ENCODE measurements around the gene EPHB2.
"Not testable (repeated sequence)": the region's sequence is repeated elsewhere in the genome, so short reads cannot be mapped to it uniquely, and the experiment has no call there.

EPHB2 gene

GRCh38 chr1:22915816-22916470 is 205.3 kb downstream of the EPHB2 start:
- no peak for DNase-seq (ENCODE audit: low spot score)

- DNase-seq (ENCODE audit: low spot score) = no peak
These were observed 205.8 kb downstream of the EPHB2 start for GRCh38 chr1:22916471-22916820.

GRCh38 chr1:22917989-22918388 is 207.3 kb downstream of the EPHB2 start:
- no peak for DNase-seq (ENCODE audit: low spot score)

GRCh38 chr1:22918644-22919043 is 208.0 kb downstream of the EPHB2 start:
- DNase-seq (ENCODE audit: low spot score) = no peak

GRCh38 chr1:22919341-22920025 is 208.8 kb downstream of the EPHB2 start:
- no peak for DNase-seq (ENCODE audit: low spot score)

GRCh38 chr1:22920026-22920733 is 209.5 kb downstream of the EPHB2 start:
- DNase-seq (ENCODE audit: low spot score) = no peak

GRCh38 chr1:22920734-22921451 is 210.3 kb downstream of the EPHB2 start:
- DNase-seq (ENCODE audit: low spot score) = no peak

- peak; percentile 13 for DNase-seq (ENCODE audit: low spot score)
These were observed 210.9 kb downstream of the EPHB2 start for GRCh38 chr1:22921452-22922126.

GRCh38 chr1:22922640-22923039 is 212.0 kb downstream of the EPHB2 start:
- DNase-seq (ENCODE audit: low spot score) = no peak

GRCh38 chr1:22925111-22925510 is 214.5 kb downstream of the EPHB2 start:
- DNase-seq (ENCODE audit: low spot score) = no peak

GRCh38 chr1:22930240-22930912 is 219.7 kb downstream of the EPHB2 start:
- DNase-seq (ENCODE audit: low spot score) = no peak

- no peak for DNase-seq (ENCODE audit: low spot score)
These were observed 222.3 kb downstream of the EPHB2 start for GRCh38 chr1:22932803-22933470.

- DNase-seq (ENCODE audit: low spot score) = no peak
These were observed 224.8 kb downstream of the EPHB2 start for GRCh38 chr1:22935433-22935832.

GRCh38 chr1:22936681-22937080 is 226.0 kb downstream of the EPHB2 start:
- no peak for DNase-seq (ENCODE audit: low spot score)

GRCh38 chr1:22941257-22941656 is 230.6 kb downstream of the EPHB2 start:
- no peak for DNase-seq (ENCODE audit: low spot score)

GRCh38 chr1:22944346-22945055 is 233.9 kb downstream of the EPHB2 start:
- DNase-seq (ENCODE audit: low spot score) = no peak

- not testable (repeated sequence) for DNase-seq (ENCODE audit: low spot score)
These were observed 234.5 kb downstream of the EPHB2 start for GRCh38 chr1:22945171-22945570.

GRCh38 chr1:22949822-22950331 is 239.2 kb downstream of the EPHB2 start:
- no peak for DNase-seq (ENCODE audit: low spot score)

- DNase-seq (ENCODE audit: low spot score) = no peak
These were observed 241.2 kb downstream of the EPHB2 start for GRCh38 chr1:22951796-22952195.

GRCh38 chr1:22952694-22953056 is 242.0 kb downstream of the EPHB2 start:
- DNase-seq (ENCODE audit: low spot score) = no peak
